HK-2 (cell line): ENCODE measurements around the gene MLPH.

Source experiments
- DNase-seq: peaks from one replicate; pipeline ENCODE4 v3.0.0-alpha.2; 2018; ENCODE audit not compliant: unreplicated experiment

MLPH gene, protein sequence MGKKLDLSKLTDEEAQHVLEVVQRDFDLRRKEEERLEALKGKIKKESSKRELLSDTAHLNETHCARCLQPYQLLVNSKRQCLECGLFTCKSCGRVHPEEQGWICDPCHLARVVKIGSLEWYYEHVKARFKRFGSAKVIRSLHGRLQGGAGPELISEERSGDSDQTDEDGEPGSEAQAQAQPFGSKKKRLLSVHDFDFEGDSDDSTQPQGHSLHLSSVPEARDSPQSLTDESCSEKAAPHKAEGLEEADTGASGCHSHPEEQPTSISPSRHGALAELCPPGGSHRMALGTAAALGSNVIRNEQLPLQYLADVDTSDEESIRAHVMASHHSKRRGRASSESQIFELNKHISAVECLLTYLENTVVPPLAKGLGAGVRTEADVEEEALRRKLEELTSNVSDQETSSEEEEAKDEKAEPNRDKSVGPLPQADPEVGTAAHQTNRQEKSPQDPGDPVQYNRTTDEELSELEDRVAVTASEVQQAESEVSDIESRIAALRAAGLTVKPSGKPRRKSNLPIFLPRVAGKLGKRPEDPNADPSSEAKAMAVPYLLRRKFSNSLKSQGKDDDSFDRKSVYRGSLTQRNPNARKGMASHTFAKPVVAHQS

GRCh38 chr2:237486819-237487448 lies at the start of gene MLPH:
TSS of gene MLPH (plus strand) at chr2:237487251. CDS start at chr2:237493427, 6,176 bp downstream.
- DNase-seq: peak; percentile 69

DNA sequence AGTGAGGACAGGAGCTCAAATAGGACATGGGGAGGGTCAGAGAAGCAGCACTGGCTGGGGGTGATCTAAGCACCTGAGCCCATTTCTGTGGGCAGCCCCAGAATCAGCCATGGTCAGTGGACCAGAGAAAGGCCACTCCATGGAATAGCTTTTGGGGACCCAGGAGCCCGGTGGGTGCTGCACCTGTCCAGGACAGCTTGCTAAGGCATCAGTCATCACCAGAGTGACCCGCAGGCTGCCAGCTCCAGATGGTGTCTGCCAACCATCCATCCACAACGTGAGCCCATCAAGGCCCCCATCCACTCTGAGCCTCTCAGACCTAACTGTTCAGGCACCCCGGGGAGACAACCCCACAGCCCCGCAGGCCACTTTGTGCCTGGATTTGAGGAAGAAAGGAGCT lies 49.5 kb upstream of the MLPH start:
- DNase-seq: no peak

- no peak for DNase-seq
Observed at GRCh38 chr2:237438080-237438940, 48.7 kb upstream of the MLPH start.

GRCh38 chr2:237440819-237441281 lies 46.2 kb upstream of the MLPH start:
- DNase-seq: no peak

DNA sequence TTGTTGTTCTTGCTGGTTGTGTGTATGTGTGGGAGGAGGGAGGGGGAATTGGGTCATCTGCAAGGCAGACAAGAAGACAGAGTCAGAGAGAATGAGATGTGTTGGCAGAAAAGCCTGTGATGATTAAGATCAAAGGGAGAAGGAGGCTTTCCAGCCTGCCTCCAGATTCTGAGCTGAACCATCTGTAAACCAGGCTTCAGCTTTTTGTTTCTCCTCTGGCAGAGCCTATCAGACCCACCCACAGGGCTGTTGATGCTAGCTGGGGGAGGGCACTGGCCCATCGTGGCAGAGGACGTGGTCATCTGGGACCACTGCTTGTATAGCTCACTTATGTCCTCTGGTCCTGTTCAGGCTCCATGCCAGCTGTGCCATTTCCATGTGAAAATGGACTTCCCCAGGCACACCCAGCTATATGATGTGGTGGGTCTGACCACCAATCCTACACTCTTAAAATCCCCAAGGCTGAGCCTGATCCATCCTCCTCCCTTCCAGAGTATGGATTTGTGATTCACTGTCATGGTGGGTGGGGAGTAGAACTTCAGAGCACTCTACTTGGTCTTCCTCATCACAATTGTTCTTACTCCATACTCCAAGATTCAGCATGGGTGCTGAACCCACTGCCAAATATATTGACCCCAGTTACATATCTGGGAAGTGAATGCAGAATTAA lies 45.3 kb upstream of the MLPH start:
- no peak for DNase-seq

GRCh38 chr2:237444071-237444470 lies 43.0 kb upstream of the MLPH start:
- DNase-seq: no peak

DNA sequence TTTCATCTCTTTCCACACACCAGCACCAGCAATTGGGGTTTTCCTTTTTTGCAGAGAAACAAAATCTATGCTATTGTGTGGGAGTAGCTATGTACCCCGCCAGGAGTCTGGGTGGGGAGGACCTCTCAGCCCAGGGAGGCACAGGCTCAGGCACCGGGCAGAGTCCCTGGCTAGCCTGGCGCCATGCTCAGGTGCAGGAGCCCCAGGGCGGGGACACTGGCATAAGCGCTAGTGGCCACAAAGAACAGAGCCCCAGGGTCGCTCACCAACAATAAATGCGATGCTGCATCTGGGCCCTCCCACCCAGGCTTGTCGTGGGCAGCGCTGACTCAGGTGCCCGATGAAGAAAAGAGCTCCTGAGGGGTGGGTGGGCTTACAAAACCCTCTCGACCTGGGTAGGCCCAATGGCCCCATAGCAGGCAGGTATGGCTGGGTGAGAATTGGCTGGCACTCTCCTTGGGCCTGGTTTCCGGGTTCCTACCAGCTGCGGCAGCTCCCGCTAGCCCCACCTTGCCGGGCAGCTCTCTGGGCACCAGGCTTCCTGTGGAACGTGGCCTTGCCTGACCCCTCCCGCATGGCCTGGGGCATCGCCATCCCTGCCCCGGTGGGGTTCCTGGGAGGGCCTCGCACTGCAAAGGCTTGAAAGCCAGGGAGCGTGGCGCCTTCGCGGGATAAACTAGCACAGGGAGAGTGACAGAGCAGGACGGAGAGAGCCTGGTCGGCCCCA lies 41.3 kb upstream of the MLPH start:
- no peak for DNase-seq

DNA sequence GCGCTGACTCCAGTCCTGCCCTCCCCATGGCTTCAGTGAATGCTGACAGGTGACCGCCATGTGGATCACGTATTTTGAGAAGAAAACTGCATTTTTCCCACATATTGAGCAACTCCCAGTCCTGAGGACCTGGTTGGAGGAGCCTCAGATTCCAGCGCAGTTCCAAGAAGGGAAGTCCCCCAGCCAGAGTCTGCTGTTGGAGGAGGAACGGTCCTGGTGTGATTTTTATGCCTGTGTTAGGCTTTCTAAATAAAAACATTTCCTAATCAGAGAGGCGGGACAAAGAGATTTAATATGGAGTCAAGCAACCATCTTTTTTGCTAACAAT lies 40.7 kb upstream of the MLPH start:
- DNase-seq: no peak

- no peak for DNase-seq
Observed at GRCh38 chr2:237447496-237447895, 39.6 kb upstream of the MLPH start.

DNA sequence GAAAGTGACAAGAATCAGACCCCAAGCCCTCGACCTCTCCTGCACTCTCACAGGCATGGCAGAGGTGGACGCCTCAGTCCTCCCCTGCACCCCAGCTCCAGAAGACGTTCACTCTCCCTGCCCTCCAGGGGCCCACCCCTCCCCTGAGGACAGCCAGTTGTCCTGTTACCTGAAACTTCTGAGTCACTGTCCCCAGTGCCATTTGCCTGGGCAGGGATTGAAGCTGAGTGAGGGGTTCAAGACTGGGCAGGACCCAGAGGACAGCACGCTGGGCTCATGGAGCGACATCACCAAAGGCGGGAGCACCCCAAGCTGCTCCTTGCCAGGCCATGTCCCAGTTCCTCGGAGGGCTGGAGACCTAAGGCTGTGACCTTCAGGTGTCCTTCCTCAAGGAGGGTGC lies 38.9 kb upstream of the MLPH start:
- no peak for DNase-seq

GRCh38 chr2:237448626-237449025 lies 38.4 kb upstream of the MLPH start:
- no peak for DNase-seq

- DNase-seq: no peak
Observed at GRCh38 chr2:237449193-237449881, 37.7 kb upstream of the MLPH start.

DNA sequence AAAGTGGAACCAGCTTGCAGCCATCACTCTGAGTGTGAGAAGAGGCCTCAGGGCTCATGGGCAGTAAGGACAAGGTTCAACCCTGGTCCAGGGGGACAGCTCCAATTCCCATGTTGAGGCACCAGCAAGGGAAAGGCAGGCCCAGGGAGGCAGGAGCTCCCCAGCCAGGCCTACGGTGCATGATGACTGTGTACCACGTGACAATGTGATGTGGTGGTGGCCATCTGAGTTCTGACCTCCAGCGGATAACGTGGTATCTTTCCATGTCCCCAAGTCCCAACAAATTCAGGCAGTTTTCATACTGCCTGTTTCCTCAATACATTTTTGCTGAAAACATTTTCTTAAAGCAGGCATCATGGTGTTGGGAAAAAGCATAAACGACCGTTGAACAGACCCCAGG lies 36.9 kb upstream of the MLPH start:
- DNase-seq: no peak

- no peak for DNase-seq
Observed at GRCh38 chr2:237450583-237450982, 36.5 kb upstream of the MLPH start.

- DNase-seq: no peak
Observed at GRCh38 chr2:237451643-237452469, 35.2 kb upstream of the MLPH start.

- DNase-seq: no peak
Observed at GRCh38 chr2:237452861-237453260, 34.2 kb upstream of the MLPH start.

- DNase-seq: no peak
Observed at GRCh38 chr2:237453671-237454070, 33.4 kb upstream of the MLPH start.

DNA sequence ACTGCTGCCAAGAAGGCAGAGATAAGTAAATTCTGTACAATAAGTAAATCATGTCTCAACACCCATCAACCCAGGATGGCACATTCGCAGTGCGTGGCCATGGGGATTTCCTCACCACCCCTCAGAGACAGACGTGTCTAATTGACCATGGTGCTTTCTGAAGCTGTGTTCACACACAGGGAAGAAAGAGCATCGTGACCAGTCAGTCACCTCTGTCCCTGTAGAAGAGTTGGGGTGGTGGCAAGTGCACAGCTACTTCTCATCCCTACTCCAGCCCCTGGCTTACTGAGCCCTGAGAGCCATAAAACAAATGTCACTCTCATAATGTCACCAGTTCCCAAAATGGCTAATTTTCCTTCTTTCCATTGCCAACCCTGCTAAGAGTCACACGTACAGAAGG lies 31.3 kb upstream of the MLPH start:
- DNase-seq: no peak

- no peak for DNase-seq
Observed at GRCh38 chr2:237456200-237456843, 30.7 kb upstream of the MLPH start.
